Vagina (tissue), 2 donors: ENCODE data around the gene ACSS3. TPM values are rescaled to one million over a fixed set of nuclear protein-coding genes. Genes with fewer than 3 reads are reported as not detected.

Experiments used
- DNase-seq, 2 donors: peaks; one replicate each; pipeline ENCODE4 v3.0.0-alpha.2; 2017; ENCODE audit errors: extremely low spot score in 2 of 2
- H3K27ac ChIP-seq: fragments of 200-600 bp; sonication (generic); one replicate; pipeline ENCODE4 v1.5.1; 2019
- H3K27me3 ChIP-seq: fragments of 200-600 bp; sonication (generic); one replicate; pipeline ENCODE4 v1.5.1; 2019
- H3K36me3 ChIP-seq, 2 donors: fragments of 200-600 bp; sonication (generic); one replicate each; pipeline ENCODE4 v1.5.1; 2017 to 2019
- H3K4me1 ChIP-seq: fragments of 200-600 bp; sonication (generic); one replicate; pipeline ENCODE4 v1.5.1; 2019
- H3K4me3 ChIP-seq, 2 donors: fragments of 200-600 bp; sonication (generic); 1 replicate in 1 of 2; 2 replicates in 1 of 2; pipeline ENCODE4 v1.5.1; 2016 to 2019
- H3K9me3 ChIP-seq: fragments of 200-600 bp; sonication (generic); one replicate; pipeline ENCODE4 v1.5.1; 2019
- CTCF ChIP-seq, 3 experiments: fragments of 450-650 bp in 2 of 3; fragments of 200-600 bp in 1 of 3; sonication (generic) in 1 of 3; IDR thresholded peaks; one replicate each; pipeline ENCODE4 v1.5.1; 2017 to 2019; ENCODE audit warnings: antibody characterized with exemption in 3 of 3, mild to moderate bottlenecking in 2 of 3, moderate library complexity in 2 of 3
- POLR2A ChIP-seq, 2 donors: fragments of 450-650 bp; IDR thresholded peaks; one replicate each; pipeline ENCODE4 v1.6.1; 2017; ENCODE audit warnings: antibody characterized with exemption in 2 of 2, mild to moderate bottlenecking in 2 of 2, moderate library complexity in 2 of 2
- POLR2AphosphoS5 ChIP-seq, 2 donors: sonication (generic); formaldehyde crosslinking; IDR thresholded peaks; one replicate each; pipeline ENCODE4 v1.9.0; 2017; ENCODE audit warnings: antibody characterized with exemption in 2 of 2, mild to moderate bottlenecking in 2 of 2, low read depth in 1 of 2; ENCODE audit not compliant: insufficient read depth in 1 of 2
- intact Hi-C: fragments of 100-400 bp; cut with DNase I; formaldehyde crosslinking; loops from one replicate; pipeline ENCODE4 v1.15.1; 2023
- total RNA-seq: library from RNA; depleted of rRNA; stranded (reverse); fragments of >200 nt; gene quantifications from one replicate; pipeline ENCODE4 v1.2.3, GENCODE V29; 2016

The ACSS3 gene
- total RNA-seq, 1 donor from 2014 or later = 29.5 TPM

DNA sequence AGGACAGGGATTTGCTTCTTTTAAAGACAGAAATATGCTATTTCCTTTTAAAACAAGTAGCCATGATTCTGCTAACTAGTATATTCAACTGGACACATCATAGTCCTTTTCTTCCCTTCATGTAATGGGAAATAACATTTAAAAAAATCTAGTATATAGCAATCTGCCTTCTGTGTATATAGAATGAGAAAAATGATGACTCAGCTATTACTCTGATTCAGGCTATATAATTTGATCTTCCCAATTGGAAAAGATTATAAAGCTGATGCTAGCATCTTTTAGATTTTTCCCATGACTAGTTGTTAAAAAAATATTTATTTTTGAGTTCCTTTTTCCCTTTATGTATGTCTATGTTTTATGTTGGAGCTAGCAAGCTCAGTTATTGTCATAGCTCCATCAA lies 86.9 kb downstream of the ACSS3 start:
- H3K4me1 ChIP-seq = no peaks in the 10 kb centered on the region
- intact Hi-C loops = no loop called here
- DNase-seq = no peak
- H3K4me3 ChIP-seq = no peak overlapping the region
- TF ChIP-seq POLR2A (IDR thresholded peaks at IDR 0.05) = no peak
- TF ChIP-seq POLR2AphosphoS5 (IDR thresholded peaks at IDR 0.05; ENCODE audit: insufficient read depth in 1 of 2, low read depth in 1 of 2) = no peak
- TF ChIP-seq CTCF (IDR thresholded peaks at IDR 0.05) = no peak
- H3K9me3 ChIP-seq = no peaks in the 10 kb centered on the region
- no peaks in the 10 kb centered on the region for H3K36me3 ChIP-seq
- no peak overlapping the region for H3K27ac ChIP-seq
- no peaks in the 10 kb centered on the region for H3K27me3 ChIP-seq

DNA sequence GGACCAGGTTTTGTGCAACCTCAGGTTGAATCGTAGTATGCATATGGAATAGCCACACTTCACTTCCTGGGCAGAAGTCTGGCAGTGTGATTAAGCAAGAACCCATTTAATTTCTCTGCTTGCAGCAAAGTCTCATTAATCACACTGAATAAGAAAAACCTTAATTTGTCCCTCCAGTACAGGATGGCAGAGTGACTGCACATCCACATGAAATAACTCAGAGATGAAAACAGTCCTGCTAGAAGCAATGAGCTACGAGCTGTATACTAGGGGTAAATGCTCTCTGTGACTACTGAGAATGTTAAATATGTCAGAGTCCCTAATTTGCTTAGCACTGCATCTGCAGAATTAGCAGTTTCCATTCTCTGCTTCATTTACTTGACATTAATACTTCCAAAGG lies 88.9 kb downstream of the ACSS3 start:
- H3K36me3 ChIP-seq = no peaks in the 10 kb centered on the region
- H3K4me1 ChIP-seq = no peaks in the 10 kb centered on the region
- H3K27ac ChIP-seq = no peak overlapping the region
- intact Hi-C loops = no loop called here
- DNase-seq = no peak
- H3K9me3 ChIP-seq = no peaks in the 10 kb centered on the region
- no peaks in the 10 kb centered on the region for H3K27me3 ChIP-seq
- no peak overlapping the region for H3K4me3 ChIP-seq
- no peak for TF ChIP-seq POLR2A (IDR thresholded peaks at IDR 0.05)
- TF ChIP-seq CTCF (IDR thresholded peaks at IDR 0.05) = no peak
- TF ChIP-seq POLR2AphosphoS5 (IDR thresholded peaks at IDR 0.05; ENCODE audit: insufficient read depth in 1 of 2, low read depth in 1 of 2) = no peak

- Histone ChIP-seq H3K4me3 (no peak overlapping the region), H3K9me3 (no peaks in the 10 kb centered on the region), H3K4me1 (no peaks in the 10 kb centered on the region), H3K36me3 (no peaks in the 10 kb centered on the region), H3K27me3 (no peaks in the 10 kb centered on the region), H3K27ac (no peak overlapping the region)
- no peak for DNase-seq
- TF ChIP-seq CTCF (IDR thresholded peaks at IDR 0.05) = no peak
- no peak for TF ChIP-seq POLR2A (IDR thresholded peaks at IDR 0.05)
- TF ChIP-seq POLR2AphosphoS5 (IDR thresholded peaks at IDR 0.05; ENCODE audit: insufficient read depth in 1 of 2, low read depth in 1 of 2) = no peak
- intact Hi-C loops = no loop called here
These were observed 89.8 kb downstream of the ACSS3 start for GRCh38 chr12:81167694-81168093.

- no peak for DNase-seq
- no peaks in the 10 kb centered on the region for H3K4me1 ChIP-seq
- no peak overlapping the region for H3K27ac ChIP-seq
- no peaks in the 10 kb centered on the region for H3K36me3 ChIP-seq
- intact Hi-C loops = no loop called here
- H3K9me3 ChIP-seq = no peaks in the 10 kb centered on the region
- no peaks in the 10 kb centered on the region for H3K27me3 ChIP-seq
- TF ChIP-seq CTCF (IDR thresholded peaks at IDR 0.05) (no peak), POLR2AphosphoS5 (IDR thresholded peaks at IDR 0.05; ENCODE audit: insufficient read depth in 1 of 2, low read depth in 1 of 2) (no peak), POLR2A (IDR thresholded peaks at IDR 0.05) (no peak)
- no peak overlapping the region for H3K4me3 ChIP-seq
These were observed 90.6 kb downstream of the ACSS3 start for GRCh38 chr12:81168445-81168844.

GRCh38 chr12:81170072-81170471 lies 92.2 kb downstream of the ACSS3 start:
- TF ChIP-seq CTCF (IDR thresholded peaks at IDR 0.05) = no peak
- no peak for TF ChIP-seq POLR2AphosphoS5 (IDR thresholded peaks at IDR 0.05; ENCODE audit: insufficient read depth in 1 of 2, low read depth in 1 of 2)
- no peak for TF ChIP-seq POLR2A (IDR thresholded peaks at IDR 0.05)
- Histone ChIP-seq H3K27me3 (no peaks in the 10 kb centered on the region), H3K27ac (no peak overlapping the region), H3K4me1 (no peaks in the 10 kb centered on the region), H3K9me3 (no peaks in the 10 kb centered on the region), H3K4me3 (no peak overlapping the region), H3K36me3 (peaks cover 0 to 3% of the 10 kb centered on the region in 2 donors)
- intact Hi-C loops = no loop called here
- DNase-seq = no peak
